ENCODE measurements around the gene GAPDHS.
A peak's percentile ranks its signal among the peaks of the same experiment; 100 is the strongest.

The GAPDHS gene

DNA sequence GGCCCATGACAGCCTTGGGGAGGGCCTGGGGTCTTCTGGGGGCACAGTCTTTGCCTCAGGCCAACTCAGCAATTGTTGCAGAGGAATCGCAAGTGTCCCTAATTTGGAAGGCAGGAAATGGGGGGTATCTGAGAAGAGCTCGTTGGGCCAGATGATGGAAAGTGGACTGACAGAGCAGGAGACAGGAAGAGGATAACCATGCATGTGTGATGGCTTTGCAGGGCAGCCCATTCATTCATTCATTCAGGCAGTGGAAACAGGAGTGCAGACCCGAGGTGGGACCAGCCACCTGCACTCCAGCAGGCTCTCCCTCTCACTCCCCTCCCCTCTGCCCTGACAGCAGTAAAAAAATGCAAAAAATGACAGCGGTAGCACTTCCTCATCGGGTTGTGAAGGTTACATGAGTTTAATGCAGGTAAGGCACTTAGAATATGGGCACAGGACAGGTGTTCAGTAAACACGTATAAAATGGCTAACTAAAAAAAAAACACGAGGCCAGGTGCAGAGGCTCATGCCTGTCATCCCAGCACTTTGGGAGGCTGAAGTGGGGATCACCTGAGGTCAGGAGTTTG lies 7.2 kb downstream of the GAPDHS start:
- no peak for DNase-seq

DNA sequence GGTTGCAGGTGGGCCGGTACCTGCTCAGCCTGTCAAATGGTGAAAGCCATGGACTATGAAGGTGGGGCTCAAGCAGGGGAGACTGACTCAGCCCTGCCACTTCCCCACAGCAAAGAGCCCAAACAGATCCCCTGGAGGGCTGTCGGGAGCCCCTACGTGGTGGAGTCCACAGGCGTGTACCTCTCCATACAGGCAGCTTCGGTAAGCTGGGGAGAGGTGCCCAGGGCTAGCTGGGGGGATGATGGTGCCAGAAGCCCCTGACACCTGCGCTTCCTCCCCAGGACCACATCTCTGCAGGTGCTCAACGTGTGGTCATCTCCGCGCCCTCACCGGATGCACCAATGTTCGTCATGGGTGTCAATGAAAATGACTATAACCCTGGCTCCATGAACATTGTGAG lies 9.0 kb downstream of the GAPDHS start:
- no peak for DNase-seq

DNA sequence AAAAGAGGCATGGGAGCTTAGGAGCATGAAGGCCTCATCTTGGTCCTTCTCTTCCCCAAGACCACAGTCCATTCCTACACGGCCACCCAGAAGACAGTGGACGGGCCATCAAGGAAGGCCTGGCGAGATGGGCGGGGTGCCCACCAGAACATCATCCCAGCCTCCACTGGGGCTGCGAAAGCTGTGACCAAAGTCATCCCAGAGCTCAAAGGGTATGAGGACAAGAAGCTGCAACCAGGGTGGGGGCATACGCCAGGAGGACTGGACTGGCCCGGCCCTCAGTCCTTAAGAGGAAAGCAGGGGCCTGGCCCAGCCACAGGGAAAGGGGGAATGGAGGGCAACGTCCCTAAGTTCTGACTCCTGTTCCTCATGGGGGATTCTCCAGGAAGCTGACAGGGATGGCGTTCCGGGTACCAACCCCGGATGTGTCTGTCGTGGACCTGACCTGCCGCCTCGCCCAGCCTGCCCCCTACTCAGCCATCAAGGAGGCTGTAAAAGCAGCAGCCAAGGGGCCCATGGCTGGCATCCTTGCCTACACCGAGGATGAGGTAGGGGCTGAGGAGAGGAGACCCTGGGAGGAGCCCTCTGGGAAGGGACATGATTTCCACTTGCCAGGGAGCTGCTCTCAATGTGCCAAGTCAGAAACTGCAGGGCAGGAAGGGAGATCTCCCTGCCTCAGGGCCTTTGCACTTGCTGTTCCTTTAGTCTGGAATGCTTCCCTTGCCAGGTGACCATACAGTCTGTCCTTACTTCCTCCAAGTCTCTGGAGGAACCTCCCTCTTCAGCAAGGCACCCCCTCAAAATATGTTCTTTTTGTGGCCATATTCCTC lies 10.2 kb downstream of the GAPDHS start:
- no peak for DNase-seq

DNA sequence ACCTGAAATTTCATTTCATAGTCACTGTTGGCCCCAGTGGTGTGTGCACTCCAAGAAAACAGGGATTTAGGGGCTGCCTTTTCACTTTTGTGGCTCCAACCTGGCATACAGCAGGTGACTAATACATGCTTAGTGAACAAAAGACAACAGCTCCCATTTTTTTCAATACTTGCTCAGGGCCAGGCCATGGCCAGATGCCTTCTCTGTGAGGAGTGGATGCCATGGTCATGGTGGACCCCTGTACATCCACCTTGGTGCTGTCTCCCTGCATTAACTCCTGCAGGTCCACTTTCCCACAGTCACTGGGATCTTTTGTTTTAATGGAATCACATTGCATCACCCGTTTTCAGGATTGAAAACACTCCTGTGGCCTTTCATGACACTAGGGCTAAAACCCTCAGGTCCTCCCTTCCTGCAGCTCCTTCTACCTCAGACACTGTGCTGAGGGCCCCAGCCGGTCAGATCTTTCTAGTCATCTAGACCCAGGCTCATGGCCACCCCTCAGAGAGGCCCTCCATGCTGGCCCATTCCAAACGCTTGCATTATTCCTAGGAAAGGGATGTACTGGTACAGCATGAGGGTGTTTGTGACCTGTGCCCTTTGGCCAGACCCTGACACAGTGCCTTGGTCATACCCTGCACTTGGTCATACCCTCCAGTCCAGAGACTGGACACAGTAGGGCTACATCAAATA lies 11.0 kb downstream of the GAPDHS start:
- no peak for DNase-seq

DNA sequence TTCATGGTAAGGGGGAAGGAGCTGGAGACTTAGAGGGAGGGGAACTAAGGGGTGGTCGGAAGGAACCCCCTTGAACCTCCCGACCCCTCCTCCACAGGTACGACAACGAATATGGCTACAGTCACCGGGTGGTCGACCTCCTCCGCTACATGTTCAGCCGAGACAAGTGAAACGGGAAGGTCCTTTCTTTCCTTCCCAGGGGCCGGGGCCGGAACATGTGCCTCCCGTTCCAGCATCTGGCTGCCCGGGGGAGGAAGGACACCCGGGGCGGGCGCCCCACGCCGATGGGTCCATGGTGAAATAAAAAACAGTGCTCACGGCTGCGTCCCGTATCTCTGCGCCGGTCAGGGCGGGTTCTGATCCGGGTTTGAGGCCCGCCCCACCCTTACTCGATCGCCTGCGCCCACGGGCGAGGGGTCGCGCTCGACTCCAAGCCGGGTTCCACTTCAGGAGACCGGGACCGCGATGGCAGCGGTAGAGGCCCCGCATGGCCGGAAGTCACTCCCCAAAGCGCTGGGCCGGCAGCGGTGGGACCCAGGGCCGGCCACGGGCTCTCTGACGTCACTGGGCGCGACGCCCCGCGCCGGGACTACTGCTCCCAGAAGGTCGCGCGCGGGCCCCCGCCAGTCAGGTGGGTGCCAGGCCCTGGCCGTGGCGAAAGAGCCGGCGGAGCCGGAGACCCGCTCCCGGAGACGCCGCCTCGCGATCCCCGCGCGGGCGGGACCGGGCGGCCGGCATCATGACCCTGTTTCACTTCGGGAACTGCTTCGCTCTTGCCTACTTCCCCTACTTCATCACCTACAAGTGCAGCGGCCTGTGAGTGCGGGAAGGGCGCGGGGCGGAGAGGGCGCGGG lies 12.0 kb downstream of the GAPDHS start, which contains the start of gene TMEM147:
Gene TMEM147, plus strand, starts transcription at position 626 of the 854 bp plus-strand sequence. Its CDS starts 114 bp downstream, at position 740.
- DNase-seq, result peak; percentile 88

DNA sequence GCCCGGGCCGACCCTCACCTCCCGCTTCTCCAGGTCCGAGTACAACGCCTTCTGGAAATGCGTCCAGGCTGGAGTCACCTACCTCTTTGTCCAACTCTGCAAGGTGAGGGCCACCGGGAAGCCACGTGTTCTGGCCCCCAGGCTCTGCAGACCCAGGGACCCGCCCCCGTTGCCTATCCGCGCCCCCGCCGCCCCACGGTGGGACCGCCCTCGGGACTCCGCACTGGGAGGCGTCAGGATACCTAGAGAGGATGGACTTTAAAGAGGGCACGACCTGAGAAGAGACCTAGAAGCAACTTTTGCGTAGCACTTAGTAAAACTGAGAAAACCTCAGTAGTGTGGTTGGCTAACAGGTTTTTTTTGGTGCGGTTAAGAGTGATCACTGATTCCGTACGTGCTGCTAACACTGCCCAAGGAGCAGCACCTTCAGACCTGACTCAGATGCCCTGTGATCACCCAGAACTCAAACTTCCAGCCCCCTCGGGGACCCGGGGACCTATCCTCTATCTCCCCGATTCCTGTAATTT lies 12.7 kb downstream of the GAPDHS start:
- peak; percentile 50 for DNase-seq

DNA sequence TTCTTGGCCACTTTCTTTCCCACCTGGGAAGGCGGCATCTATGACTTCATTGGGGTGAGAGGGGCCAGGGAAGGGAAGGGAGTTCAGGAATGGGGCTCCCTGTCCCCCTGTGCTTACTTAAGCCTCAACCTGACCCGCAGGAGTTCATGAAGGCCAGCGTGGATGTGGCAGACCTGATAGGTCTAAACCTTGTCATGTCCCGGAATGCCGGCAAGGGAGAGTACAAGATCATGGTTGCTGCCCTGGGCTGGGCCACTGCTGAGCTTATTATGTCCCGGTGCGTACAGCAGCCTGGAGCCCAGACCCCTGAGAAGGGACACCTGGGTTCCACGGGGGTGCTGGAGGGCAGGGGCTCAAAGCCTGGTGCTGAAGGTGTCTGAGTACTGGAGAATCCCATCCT lies 13.3 kb downstream of the GAPDHS start:
- DNase-seq, result no peak

DNA sequence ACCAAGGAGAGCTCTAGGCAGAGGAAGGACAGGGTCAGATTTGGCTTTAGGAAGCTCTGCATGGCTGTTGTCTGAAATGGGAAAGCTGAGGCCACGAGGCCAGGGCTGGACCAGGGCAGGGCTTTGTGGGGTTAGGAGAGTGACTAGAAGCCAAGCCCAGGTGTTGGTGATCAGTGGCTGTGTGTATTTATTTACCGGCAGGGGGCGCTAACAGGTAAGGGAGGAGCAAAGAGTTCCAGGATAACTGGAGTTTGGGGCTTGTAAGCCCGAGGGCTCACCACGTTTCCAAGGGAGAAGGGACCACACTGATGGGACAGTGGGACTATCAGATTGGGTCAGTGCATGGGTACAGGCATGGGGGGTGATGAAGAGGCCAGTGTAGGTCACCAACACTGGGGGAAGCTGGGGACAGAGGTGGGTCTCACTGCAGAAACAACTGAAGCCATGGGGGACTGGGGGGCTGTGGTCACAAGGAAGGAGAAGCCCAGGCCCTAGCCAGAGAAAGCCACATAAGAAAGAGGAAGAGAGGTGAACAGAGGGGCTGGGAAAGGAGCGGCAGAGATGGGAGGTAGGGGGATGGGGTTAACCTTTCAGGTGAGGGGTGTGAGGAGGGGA lies 16.0 kb downstream of the GAPDHS start:
- DNase-seq, result peak; percentile 75

DNA sequence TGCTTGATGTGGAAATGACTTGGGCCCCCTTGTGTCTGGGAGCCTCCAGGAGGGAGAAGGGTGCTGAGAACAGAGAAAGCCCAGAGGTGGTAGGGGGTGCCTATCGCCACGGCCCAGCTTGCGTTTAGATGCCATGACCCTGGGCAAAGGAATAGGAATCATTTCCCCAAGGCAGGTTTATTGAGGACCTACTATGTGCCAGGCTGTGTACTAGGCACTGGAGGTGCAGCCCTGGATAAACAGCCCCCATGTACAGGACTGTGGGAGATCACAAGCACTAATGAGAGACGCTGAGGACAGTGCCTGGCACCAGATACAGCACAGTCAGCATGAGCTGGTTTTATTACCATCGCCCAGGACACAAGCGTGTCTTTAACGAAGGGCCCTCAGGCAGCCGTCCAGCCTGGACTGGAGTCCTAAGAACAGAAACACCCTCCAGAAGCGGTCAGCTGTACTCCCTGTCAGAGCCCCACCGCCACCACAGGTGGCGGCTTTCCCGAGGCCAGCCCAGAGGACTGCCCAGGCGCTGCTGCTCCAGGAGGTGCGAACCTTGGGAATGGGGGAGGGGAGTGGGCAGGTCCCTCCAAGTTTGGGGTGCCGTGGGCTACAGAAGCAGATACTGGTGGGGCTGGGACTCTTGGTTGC lies 16.7 kb downstream of the GAPDHS start:
- no peak for DNase-seq

DNA sequence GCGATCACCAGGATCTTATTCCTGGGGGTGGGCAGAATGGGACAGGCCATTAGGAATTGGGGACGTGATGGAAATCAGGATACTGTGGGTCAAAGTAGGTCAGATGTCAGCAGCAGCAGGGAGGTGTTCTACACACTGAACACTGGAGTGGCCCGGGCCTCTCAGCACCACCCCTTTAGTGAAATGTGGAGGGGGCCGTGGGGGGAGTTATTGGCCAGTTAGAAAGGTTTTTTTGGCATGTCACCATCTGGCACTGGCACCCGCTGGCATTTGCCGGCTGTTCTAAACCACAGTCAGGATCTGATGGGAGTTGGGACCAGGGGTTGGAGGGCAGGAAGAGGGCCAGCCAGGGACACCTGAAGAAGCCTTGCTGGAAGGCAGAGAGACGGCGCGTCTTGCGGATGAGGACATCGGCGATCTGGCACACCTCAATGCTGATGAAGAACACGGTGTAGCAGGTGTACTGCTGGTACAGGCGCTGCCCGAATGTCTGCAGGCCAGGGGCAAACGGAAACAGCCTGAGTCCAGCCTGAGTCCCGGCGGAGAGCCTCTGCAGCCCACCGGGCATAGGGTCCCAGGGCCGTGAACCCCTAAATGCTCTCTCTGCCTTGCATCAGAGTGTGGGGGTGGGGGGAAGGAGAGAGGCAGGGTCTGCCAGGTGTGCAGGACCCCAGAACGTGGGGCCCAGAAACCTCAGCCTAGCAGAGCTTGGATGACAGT lies 18.0 kb downstream of the GAPDHS start:
- DNase-seq, result no peak

DNA sequence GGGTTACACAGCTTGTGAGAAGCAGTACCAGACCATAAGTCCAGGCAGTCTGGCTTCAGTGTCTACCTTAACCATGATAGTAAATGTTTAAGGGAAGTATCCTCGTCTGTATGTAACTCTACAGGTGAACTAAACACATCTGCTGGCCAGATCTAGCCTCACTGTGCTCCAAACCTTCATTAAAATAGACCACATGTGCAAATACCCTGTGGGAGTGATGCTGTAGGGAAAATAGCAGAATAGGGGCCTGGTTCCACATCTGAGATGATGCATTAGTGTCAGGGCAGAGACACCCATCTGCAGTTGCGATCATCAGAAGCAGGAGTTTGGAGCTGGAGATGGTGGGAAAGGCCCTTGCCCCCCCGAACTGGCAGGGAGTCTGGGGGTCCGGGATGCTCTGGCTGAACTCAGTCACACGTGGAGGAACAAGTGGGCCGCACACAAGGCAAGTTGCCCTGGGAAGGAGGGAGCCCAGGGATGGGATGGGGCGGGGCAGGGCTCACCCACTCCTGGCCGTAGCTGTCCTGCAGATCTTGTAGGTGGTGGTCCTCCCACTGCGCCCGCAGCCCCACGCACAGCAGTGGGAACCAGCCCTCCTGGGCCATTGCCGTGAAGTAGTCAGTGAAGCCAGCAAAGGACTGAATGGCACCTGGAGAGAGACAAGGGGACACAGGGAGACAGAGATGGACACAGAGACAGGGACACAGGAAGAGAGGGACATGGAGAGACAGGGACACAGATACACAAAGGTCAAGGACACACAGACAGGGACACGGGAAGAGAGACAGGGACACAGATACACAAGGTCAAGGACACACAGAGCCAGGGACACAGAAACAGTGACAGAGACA lies 19.5 kb downstream of the GAPDHS start:
- DNase-seq, result no peak

DNA sequence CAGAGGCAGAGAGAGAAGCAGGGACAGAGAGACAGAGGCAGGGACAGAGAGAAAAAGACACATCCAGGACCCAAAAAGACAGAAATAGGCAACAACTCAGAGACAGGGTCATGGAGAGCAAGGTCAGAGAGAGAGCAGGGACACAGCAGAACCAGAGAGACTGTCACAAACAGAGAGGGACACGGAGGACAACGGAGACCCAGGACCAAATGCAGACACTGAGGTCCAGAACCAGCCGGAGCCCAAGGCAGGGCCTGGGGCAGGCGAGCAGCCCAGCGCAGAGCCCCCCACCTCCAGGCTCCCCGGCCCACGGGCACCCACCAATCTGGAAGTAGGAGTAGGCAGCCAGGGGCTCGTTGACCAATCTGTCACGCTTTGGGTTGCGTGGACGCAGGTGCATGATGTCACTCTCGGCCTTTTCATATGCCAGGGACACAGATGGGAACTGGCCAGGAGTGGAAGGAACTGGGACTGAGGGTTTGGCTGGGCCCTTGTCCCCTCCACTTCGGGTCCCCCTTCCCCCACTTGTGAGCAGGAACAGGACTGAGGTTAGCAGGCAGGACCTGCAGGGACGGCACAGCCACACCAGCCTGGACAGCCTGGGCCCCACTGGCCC lies 20.2 kb downstream of the GAPDHS start:
- no peak for DNase-seq

DNA sequence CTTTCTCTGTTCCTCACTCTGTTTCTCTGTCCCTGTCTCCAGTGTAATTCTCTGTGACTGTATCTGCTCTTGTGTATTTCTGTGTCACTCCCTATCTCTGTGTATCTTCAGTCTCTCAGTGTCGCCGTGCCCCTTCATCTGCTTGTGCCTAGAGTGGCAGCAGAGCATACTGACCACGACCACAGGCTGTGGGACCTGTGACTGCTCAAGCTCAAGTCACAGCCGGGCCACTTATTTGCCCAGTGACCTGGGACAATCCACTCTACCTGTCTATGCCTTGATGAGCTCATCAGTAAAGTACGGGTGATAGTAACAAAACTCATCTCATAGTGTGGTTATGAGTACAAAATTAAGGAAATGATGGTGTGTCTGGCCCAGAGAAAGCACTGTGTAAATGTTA lies 20.8 kb downstream of the GAPDHS start:
- DNase-seq, result no peak

DNA sequence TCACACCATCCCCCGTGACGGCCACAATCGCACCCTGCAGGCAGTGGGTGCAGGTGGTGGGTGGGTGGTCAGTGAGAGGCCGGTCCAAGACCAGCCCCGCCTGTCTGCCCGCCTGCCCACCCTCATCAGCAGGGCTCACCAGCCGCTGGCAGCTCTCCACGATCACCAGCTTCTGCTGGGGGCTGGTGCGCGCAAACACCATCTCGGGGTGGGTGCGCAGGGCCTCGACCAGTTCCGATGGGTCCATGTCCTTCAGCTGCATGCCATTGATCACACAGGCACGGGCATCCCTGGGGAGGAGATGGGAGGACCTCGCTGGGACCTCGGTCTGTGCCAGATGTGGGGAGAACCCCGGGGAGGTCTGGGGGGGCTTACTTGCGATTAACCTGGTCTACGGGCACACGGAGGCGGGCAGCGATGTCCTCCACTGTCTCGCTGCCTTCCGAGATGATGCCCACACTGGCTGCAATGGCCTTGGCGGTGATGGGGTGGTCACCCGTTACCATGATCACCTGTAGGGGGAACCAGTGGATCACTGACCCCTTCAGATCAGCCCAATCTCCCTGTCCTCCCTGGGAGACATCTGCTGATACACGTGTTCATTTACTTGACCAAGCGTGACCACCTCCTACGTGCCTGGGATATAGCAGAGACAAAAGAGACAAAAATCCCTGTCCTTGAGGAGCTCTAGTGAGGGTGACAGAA lies 22.2 kb downstream of the GAPDHS start:
- no peak for DNase-seq

DNA sequence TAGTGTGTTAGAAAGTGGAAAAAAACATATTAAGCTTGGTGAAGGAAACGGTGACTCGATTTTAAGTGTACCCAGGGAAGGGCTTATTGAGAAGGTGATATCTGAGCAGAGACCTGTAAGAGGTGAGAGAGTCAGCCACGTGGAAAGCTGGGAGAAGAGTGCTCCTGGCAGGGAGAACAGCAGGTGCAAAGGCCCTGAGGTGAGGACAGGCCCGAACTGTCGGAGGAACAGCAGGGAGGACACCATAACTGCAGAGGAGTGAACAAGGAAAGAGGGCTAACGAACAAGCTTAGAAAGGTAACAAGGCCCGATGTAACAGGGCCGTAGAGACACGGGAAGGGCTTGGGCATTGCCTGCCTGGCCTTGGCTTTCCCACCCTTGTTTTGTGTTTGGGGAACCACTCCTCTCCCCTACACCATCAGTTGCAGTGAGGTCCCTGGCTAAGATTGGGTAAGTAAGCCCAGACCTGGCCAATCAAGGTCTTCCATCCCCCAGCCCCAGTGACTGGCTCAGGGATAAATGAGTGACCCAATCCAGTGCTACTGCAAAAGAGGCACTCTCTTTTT lies 22.9 kb downstream of the GAPDHS start:
- DNase-seq, result no peak

DNA sequence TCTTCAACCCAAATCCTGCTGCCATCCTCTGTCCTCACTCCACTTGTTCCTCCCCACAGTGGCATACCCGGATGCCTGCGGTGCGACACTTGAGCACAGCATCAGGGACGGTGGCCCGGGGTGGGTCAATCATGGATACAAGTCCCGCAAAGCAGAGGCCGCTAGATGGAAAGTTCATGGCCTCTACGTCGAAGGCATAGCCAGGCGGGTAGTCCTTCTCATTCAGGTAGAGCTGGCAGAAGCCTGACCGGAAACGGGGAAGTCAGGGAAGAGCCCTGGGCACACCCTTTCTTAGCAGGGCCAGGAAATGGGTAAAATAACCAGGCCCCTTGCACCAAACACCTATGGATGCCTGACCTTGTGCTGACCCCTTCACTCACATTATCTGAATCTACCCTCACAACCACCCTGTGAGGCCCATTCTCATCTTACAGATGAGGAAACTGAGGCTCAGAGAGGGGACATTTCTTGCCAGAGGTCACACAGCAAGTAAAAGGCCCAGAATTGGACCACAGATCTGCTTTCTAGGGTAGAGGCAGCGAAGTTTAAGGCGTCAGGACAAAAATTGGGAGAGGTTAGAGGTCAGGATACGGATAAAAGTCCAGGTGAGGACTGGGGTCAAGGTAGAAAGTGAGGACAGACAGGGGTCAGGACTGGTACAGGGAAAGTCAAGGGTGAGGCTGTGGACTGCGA lies 23.7 kb downstream of the GAPDHS start:
- no peak for DNase-seq

DNA sequence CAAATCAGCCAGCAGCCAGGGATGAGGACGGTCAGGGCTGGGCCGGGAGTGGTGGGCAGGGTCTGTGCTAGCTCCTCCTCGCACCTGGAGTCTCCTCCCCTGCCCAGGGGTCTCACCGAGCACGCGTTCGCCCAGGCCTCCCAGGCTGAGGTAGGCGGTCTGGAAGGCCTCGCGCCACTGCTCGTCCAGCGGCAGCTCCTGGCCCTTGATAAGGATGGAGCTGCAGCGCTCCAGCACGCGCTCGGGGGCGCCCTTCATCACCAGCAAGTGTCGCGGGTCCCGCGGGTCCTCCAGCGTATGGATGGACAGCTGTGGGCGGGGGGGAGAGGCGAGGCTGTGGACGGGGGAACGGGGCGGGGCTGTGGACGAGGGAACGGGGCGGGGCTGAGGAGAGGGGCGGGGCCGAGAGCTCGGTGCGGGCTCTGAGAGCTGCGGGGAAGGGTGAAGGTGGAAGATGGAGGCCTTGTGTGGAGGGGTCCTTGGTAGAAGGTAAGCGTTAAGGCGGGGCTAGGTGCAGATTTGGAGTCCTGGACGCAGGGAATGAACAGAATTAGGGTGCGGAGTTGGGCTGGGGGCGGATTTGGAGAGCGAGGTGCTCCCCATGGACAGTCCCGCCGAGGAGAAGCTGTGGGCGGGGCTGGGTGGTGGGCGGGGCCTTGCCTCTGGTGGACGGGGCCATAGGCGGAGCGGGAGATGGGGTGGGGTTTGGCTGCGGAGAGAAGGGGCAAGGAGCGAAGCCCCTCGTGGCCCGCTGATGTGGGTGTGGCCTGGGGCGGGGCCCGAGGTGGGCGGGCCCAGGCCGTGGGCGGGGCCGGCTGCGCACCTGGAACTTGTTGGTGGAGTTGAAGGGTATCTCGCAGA lies 24.5 kb downstream of the GAPDHS start:
- DNase-seq, result peak; percentile 75
